GM12892 (cell line): ENCODE data around the gene R3HDM4.

Experiments
- DNase-seq: peaks from one replicate; pipeline ENCODE4 v3.0.0; 2011; ENCODE audit not compliant: insufficient read length
- FAIRE-seq: peaks from 2 replicates; lab custom pipeline; 2011; peaks lifted over from hg19 to GRCh38; lab: Jason Lieb, UNC
- POLR2A ChIP-seq: IDR thresholded peaks from 2 replicates; pipeline ENCODE4 v1.6.1; 2011; ENCODE audit warnings: low read depth, low read length, control low read depth
- POLR2AphosphoS5 ChIP-seq: IDR thresholded peaks from 2 replicates; pipeline ENCODE4 v1.6.1; 2011; ENCODE audit warnings: low read depth, low read length, control low read depth
- TAF1 ChIP-seq: IDR thresholded peaks from 2 replicates; pipeline ENCODE4 v1.6.1; 2011; ENCODE audit warnings: low read depth, mild to moderate bottlenecking, control low read depth, low read length, borderline replicate concordance

R3HDM4 gene

DNA sequence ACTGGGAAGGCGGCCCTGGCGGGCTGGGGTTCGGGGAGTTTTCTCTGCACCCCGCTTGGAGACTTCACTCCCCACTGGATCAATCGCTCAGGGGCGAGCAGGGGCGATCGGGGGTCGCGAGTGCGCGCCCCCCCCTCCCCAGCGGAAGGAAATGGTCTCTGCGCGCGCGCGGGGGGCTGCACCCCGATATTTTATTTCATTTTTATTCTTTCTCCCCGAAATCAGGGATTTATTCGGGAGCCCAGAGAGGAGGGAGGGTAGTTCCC is 13.2 kb upstream of the R3HDM4 start:
- no peak for FAIRE-seq
- TF ChIP-seq TAF1 = no peak

DNA sequence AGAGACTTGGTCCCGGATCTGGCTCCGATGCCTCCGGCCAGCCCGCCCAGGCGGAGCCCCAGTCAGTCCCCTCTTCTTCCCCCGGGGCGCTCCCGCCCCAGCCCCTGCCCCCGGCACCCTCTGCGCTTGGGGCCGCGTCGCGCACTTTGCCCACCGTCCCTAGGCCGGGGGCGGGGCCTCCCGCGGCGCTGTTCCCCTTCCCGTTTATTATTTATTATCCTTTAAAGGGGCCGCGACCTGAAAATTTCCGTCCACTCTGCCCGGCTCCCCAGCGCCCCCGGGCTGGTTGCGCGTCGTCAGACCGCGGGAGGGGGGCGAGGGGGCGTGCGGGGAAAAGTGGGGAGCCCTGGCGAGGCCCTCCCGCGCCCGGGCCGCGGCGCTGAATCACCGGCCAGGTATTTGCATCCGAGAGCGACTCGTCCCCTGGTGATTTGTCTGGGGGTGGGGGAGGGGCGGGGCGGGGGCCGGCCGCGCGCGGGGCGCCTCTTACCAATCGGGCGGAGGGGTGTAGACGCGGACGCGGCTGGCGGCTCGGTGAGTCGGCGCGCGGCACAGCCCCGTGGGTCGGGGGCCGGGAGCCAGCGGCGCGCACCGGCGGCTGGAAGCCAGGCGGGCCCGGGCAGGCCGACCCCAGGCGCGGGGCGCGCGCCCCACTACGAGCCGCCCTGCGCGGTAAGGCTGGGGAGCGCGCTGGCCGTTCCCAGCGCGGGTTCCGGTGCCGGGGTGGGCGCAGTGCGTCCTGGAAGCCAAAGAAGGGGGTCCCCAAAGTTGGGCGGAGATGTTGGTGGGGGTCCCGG is 12.7 kb upstream of the R3HDM4 start, which contains the start of gene ARID3A:
Gene ARID3A, plus strand, starts transcription at position 510 of the 797 bp plus-strand sequence. CDS start 3,494 bp downstream, outside the sequence.
- TF ChIP-seq POLR2AphosphoS5 (no peak), POLR2A (peak; percentile 63)
- FAIRE-seq (no peak), DNase-seq (peak; percentile 85)

More for the DNA sequence above, 13.2 kb upstream of the R3HDM4 start:
- DNase-seq = no peak

DNA sequence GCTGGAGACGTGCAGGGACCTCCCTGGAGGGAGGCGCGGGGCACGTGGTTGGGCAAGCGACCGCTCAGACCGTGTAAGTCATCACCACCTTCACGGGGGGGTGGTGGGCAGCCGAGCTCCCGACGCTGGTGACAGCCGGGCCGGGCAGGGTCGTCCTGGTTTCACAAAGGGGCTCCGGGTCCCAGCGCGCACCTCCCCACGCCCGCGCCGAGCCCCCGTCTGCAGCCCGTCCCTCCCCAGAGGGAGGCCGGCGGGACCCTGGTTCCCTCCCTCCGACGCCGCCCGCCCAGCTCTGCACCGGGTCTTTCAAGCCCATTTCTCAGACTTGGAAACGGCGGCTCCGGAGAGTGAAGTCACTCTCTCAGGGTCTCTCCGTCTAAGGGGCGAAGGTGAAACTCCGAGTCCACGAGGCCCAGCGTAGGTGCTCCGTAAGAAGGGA is 12.1 kb upstream of the R3HDM4 start:
- TF ChIP-seq POLR2A = peak; percentile 43
- no peak for TF ChIP-seq POLR2AphosphoS5
- 0 out of 2 replicates have a peak, but pooled peaks have one; percentile 20 for TF ChIP-seq TAF1
- DNase-seq = no peak
- FAIRE-seq = peak; percentile 96

GRCh38 chr19:924553-925086 is 11.6 kb upstream of the R3HDM4 start:
- FAIRE-seq = no peak
- DNase-seq = no peak
- TF ChIP-seq POLR2A = no peak
- no peak for TF ChIP-seq TAF1
- no peak for TF ChIP-seq POLR2AphosphoS5

DNA sequence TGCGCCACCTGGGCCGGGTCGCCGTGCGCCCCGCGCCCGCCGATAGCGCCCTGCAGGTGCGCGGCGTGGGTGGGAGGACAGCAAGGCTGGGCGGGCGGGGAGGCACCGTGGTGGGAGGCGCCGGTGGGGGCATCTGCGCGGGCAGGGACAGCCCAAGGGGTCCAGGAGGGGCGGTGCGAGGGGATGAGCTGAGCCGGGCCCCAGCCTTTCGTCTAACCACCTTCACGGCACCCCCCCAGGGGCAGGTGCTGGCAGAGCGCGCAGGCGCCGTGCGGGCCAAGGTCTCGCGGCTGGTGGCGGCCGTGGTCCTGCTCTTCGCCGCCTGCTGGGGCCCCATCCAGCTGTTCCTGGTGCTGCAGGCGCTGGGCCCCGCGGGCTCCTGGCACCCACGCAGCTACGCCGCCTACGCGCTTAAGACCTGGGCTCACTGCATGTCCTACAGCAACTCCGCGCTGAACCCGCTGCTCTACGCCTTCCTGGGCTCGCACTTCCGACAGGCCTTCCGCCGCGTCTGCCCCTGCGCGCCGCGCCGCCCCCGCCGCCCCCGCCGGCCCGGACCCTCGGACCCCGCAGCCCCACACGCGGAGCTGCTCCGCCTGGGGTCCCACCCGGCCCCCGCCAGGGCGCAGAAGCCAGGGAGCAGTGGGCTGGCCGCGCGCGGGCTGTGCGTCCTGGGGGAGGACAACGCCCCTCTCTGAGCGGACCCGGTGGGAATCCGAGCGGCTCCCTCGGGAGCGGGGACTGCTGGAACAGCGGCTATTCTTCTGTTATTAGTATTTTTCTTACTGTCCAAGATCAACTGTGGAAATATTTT is 7.2 kb upstream of the R3HDM4 start:
- FAIRE-seq (peak; percentile 86), DNase-seq (peak; percentile 75)
- TF ChIP-seq POLR2A (no peak), TAF1 (no peak), POLR2AphosphoS5 (no peak)

GRCh38 chr19:919199-920050 is 6.4 kb upstream of the R3HDM4 start:
- peak; percentile 53 for FAIRE-seq
- no peak for TF ChIP-seq POLR2AphosphoS5
- no peak for TF ChIP-seq POLR2A
- no peak for TF ChIP-seq TAF1
- no peak for DNase-seq

DNA sequence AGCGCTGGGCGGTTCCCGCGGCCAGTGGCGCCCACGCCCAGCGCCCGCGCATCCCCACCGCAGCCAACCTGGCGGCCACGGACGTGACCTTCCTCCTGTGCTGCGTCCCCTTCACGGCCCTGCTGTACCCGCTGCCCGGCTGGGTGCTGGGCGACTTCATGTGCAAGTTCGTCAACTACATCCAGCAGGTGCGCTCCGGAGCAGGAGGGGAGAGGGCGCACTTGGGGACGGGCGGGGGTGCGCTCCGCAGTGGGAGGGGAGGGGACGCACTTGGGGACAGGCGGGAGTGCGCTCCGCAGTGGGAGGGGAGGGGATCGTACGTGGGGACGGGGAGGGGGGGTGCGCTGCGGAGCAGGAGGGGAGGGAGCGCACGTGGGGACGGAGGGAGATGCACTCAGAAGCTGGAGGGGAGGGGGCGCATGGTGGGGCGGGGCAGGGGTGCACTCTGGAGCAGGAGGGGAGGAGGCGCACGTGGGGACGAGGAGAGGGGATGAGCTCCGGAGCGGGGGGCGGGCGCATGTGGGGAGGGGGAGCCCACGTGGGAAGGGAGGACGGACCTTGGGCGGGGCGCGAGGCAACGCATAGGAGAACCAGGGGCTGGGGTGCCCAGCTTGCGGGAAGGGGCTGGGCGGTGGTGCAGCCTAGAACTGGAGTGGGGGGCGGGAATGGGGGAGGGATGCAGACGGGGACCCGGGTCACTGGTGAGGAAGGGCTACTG is 5.6 kb upstream of the R3HDM4 start:
- DNase-seq (no peak), FAIRE-seq (no peak)
- no peak for TF ChIP-seq POLR2AphosphoS5
- TF ChIP-seq TAF1 = no peak
- TF ChIP-seq POLR2A = no peak

DNA sequence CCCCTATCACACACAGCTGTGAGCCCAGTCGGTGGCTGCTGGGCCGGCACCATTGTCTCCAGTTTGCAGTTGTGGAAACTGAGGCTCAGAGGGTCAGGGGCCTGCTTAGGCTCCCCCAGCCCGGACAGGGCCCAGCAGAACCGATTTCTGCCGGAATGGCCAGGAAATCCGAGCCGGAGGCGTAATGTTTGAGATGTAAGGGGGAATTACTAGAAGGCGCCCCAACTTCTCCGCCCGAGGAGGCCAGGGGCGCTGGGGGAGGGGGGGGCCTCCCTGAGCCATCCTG is 5.1 kb upstream of the R3HDM4 start:
- DNase-seq (no peak), FAIRE-seq (no peak)
- no peak for TF ChIP-seq POLR2A
- TF ChIP-seq POLR2AphosphoS5 = no peak
- no peak for TF ChIP-seq TAF1

GRCh38 chr19:917323-918151 is 4.5 kb upstream of the R3HDM4 start, which contains the start of gene KISS1R:
TSS of gene KISS1R (plus strand) at chr19:917333. CDS start at chr19:917503, 170 bp downstream.
- FAIRE-seq = peak; percentile 73
- TF ChIP-seq POLR2AphosphoS5 = no peak
- TF ChIP-seq TAF1 = no peak
- TF ChIP-seq POLR2A = no peak
- DNase-seq = peak; percentile 50

DNA sequence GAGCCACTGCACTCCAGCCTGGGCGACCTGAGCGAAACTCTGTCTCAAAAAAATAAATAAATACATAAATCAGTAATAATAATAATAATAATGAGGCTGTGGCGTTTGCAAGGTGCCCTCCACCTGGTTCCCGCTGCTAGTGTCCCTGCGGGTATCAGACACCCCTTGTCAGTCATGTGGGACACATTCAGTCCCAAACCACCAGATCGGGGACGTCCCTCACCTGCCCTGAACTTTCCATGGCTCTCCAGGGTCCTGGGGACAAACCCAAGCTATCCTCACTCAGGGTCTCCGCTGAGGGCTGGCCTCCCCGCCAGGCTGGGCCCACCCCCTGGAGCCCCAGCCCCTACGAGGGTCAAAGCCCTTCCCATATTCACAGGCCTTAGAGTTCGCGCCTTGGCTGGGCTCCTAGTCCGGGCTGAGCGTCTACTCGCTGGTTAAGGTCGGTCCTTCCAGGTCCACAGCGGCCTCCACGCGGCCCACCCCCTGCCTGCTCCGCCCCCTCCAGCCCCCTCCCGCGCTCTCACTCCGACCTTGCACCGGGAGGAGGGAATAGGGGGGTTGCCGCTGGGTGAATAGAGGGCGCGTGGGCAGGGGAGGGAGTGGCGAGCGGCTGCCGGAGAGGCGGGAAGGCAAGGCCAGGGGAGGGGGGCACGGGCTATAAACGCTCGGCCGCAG is 3.8 kb upstream of the R3HDM4 start:
- DNase-seq (no peak), FAIRE-seq (no peak)
- TF ChIP-seq POLR2A = no peak
- no peak for TF ChIP-seq TAF1
- no peak for TF ChIP-seq POLR2AphosphoS5
